Esophagus squamous epithelium (tissue), 5 donors: ENCODE measurements around the gene DIS3. TPM values are rescaled to one million over a fixed set of nuclear protein-coding genes. Genes with fewer than 3 reads are reported as not detected.
"Not testable (repeated sequence)": the region's sequence is repeated elsewhere in the genome, so short reads cannot be mapped to it uniquely, and the experiment has no call there.

ENCODE experiments used
- DNase-seq: peaks from one replicate; lab custom pipeline; 2025; lab: John Stamatoyannopoulos, UW
- H3K27ac ChIP-seq, 4 donors: fragments of 200-600 bp; sonication (generic); one replicate each; pipeline ENCODE4 v1.5.1; 2016 to 2019; ENCODE audit warnings: mild to moderate bottlenecking in 1 of 4
- H3K27me3 ChIP-seq, 4 donors: fragments of 200-600 bp; sonication (generic); 1 replicate in 3 of 4; 2 replicates in 1 of 4; pipeline versions ENCODE4 v1.5.1 to v1.6.0; 2017 to 2021; ENCODE audit warnings: antibody characterized with exemption in 1 of 4
- H3K36me3 ChIP-seq, 3 donors: fragments of 200-600 bp; sonication (generic); one replicate each; pipeline ENCODE4 v1.5.1; 2016 to 2019
- H3K4me1 ChIP-seq, 3 donors: fragments of 200-600 bp; sonication (generic); one replicate each; pipeline ENCODE4 v1.5.1; 2017 to 2019
- H3K4me3 ChIP-seq, 4 donors: fragments of 200-600 bp; sonication (generic); 1 replicate in 3 of 4; 2 replicates in 1 of 4; pipeline ENCODE4 v1.5.1; 2016 to 2019; ENCODE audit warnings: mild to moderate bottlenecking in 2 of 4, moderate library complexity in 1 of 4
- H3K9me3 ChIP-seq, 3 donors: fragments of 200-600 bp; sonication (generic); one replicate each; pipeline ENCODE4 v1.5.1; 2016 to 2019
- POLR2A ChIP-seq, 4 donors: fragments of 450-650 bp; IDR thresholded peaks; one replicate each; pipeline ENCODE4 v1.6.1; 2017; ENCODE audit warnings: antibody characterized with exemption in 4 of 4, mild to moderate bottlenecking in 4 of 4, moderate library complexity in 3 of 4
- WGBS, 2 donors: methylation state at CpG; one replicate each; pipeline ENCODE4 v1.1.5; 2018; 5-methylcytosine and 5-hydroxymethylcytosine counted together
- intact Hi-C: fragments of 100-400 bp; cut with DNase I; formaldehyde crosslinking; loops from one replicate; pipeline ENCODE4 v1.15.0; 2022
- total RNA-seq, 4 donors: library from RNA; depleted of rRNA; stranded (reverse); fragments of >200 nt; gene quantifications; one replicate each; pipeline ENCODE4 v1.1.0, GENCODE V29; 2016
- TF ChIP-seq, protein P1 (sequence below), 6 experiments: fragments of 450-650 bp in 4 of 6; fragments of 200-600 bp in 2 of 6; sonication (generic) in 2 of 6; IDR thresholded peaks; one replicate each; pipeline ENCODE4 v1.5.1; 2016 to 2019; ENCODE audit warnings: antibody characterized with exemption in 6 of 6, mild to moderate bottlenecking in 4 of 6, moderate library complexity in 4 of 6
- donor health status: DM: yes; HTN: yes; CAD: no.

Gene DIS3
- total RNA-seq, 4 donors from 2014 or later, result 21.0 to 36.7 (median 32.5) TPM

- DNase-seq, result no peak
- 77 to 79% methylated on average over 8 of the region's 8 CpGs for WGBS, 2 donors
Observed at GRCh38 chr13:72820156-72820897, 38.6 kb upstream of the DIS3 start.

DNA sequence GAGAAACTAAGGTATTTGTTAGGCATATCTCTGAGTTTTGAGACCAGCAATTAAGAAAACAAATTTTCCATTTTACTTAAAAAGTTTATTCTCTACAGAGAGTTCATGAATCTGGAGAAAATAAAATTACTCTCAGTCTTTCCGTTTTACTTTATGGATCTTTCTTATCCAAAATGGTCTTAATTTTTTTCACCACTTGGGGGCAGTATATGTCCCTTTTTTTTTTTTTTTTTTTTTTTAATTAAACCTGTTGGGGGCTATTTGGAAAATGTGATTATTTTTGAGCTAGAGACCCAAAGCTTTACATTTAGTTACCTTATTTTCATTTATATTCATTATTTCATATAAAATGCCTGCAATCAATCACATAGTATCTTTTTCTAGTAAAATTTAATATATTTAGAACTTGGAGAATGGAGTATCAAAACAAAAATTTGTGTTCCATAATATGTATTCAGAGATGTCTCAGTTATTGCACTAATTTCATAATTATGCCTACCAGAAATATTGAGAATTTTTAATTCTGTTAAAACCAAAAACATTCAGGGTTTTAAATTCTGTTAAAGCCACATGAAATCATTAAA lies 27.3 kb upstream of the DIS3 start:
- Histone ChIP-seq H3K36me3 (peaks cover 0 to 44% (median 0%) of the 10 kb centered on the region in 3 donors), H3K4me3 (no peak overlapping the region), H3K9me3 (no peaks in the 10 kb centered on the region), H3K27ac (peak overlapping the region in 1 of 4 donors; percentile 27), H3K27me3 (no peaks in the 10 kb centered on the region), H3K4me1 (peaks cover 0 to 6% (median 0%) of the 10 kb centered on the region in 3 donors)
- intact Hi-C loops, result no loop called here
- 9 to 14% methylated on average over 1 of the region's 1 CpG for WGBS, 2 donors
- DNase-seq, result no peak
- no peak for TF ChIP-seq POLR2A (IDR thresholded peaks at IDR 0.05)
- TF ChIP-seq, protein P1, sequence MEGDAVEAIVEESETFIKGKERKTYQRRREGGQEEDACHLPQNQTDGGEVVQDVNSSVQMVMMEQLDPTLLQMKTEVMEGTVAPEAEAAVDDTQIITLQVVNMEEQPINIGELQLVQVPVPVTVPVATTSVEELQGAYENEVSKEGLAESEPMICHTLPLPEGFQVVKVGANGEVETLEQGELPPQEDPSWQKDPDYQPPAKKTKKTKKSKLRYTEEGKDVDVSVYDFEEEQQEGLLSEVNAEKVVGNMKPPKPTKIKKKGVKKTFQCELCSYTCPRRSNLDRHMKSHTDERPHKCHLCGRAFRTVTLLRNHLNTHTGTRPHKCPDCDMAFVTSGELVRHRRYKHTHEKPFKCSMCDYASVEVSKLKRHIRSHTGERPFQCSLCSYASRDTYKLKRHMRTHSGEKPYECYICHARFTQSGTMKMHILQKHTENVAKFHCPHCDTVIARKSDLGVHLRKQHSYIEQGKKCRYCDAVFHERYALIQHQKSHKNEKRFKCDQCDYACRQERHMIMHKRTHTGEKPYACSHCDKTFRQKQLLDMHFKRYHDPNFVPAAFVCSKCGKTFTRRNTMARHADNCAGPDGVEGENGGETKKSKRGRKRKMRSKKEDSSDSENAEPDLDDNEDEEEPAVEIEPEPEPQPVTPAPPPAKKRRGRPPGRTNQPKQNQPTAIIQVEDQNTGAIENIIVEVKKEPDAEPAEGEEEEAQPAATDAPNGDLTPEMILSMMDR (IDR thresholded peaks at IDR 0.05), result peak in 5 of 6 experiments; percentile 19 to 66 (median 43)

More at GRCh38 chr13:72820156-72820897, 38.6 kb upstream of the DIS3 start:
- H3K36me3 ChIP-seq, result peaks cover 0 to 47% (median 2%) of the 10 kb centered on the region in 3 donors
- no peak overlapping the region for H3K27ac ChIP-seq
- TF ChIP-seq POLR2A (IDR thresholded peaks at IDR 0.05), result no peak
- TF ChIP-seq, protein P1 (IDR thresholded peaks at IDR 0.05), result no peak
- no peaks in the 10 kb centered on the region for H3K4me1 ChIP-seq
- no peak overlapping the region for H3K4me3 ChIP-seq
- H3K27me3 ChIP-seq, result no peaks in the 10 kb centered on the region
- intact Hi-C loops, result no loop called here
- H3K9me3 ChIP-seq, result no peaks in the 10 kb centered on the region

DNA sequence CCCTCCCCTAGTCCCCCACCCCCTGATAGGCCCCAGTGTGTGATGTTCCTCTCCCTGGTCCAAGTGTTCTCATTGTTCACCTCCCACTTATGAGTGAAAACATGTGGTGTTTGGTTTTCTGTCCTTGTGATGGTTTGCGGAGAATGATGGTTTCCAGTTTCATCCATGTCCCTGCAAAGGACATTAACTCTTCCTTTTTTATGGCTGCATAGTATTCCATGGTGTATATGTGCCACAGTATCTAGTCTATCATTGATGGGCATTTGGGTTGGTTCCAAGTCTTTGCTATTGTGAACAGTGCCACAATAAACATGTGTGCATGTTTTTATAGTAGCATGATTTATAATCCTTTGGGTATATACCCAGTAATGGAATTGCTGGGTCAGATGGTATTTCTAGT lies 24.8 kb upstream of the DIS3 start:
- intact Hi-C loops, H3K9me3 ChIP-seq, H3K4me1 ChIP-seq, H3K27me3 ChIP-seq, H3K27ac ChIP-seq, H3K4me3 ChIP-seq, DNase-seq: not testable (repeated sequence)
- 100% methylated on average over 1 of the region's 1 CpG for WGBS, 2 donors
- peaks cover 0 to 46% (median 0%) of the 10 kb centered on the region in 3 donors for H3K36me3 ChIP-seq

GRCh38 chr13:72805676-72806346 lies 24.1 kb upstream of the DIS3 start:
- peaks cover 0 to 50% (median 0%) of the 10 kb centered on the region in 3 donors for H3K36me3 ChIP-seq
- H3K4me3 ChIP-seq, result no peak overlapping the region
- H3K27me3 ChIP-seq, result no peaks in the 10 kb centered on the region
- H3K4me1 ChIP-seq, result peaks cover 0 to 13% (median 0%) of the 10 kb centered on the region in 3 donors
- intact Hi-C loops, result no loop called here
- TF ChIP-seq, protein P1 (IDR thresholded peaks at IDR 0.05), result no peak
- TF ChIP-seq POLR2A (IDR thresholded peaks at IDR 0.05), result no peak
- no peaks in the 10 kb centered on the region for H3K9me3 ChIP-seq
- no peak for DNase-seq
- 94 to 96% methylated on average over 1 of the region's 1 CpG for WGBS, 2 donors
- no peak overlapping the region for H3K27ac ChIP-seq

GRCh38 chr13:72804301-72804700 lies 22.6 kb upstream of the DIS3 start:
- intact Hi-C loops, result no loop called here
- Histone ChIP-seq H3K27ac (no peak overlapping the region), H3K4me3 (no peak overlapping the region), H3K27me3 (no peaks in the 10 kb centered on the region), H3K36me3 (peaks cover 0 to 64% (median 0%) of the 10 kb centered on the region in 3 donors), H3K4me1 (peaks cover 0 to 21% (median 0%) of the 10 kb centered on the region in 3 donors), H3K9me3 (no peaks in the 10 kb centered on the region)
- 78 to 100% methylated on average over 1 of the region's 1 CpG for WGBS, 2 donors
- DNase-seq, result no peak
- no peak for TF ChIP-seq POLR2A (IDR thresholded peaks at IDR 0.05)
- TF ChIP-seq, protein P1 (IDR thresholded peaks at IDR 0.05), result no peak
